ENCODE results near the gene PNMA8B.

DNA sequence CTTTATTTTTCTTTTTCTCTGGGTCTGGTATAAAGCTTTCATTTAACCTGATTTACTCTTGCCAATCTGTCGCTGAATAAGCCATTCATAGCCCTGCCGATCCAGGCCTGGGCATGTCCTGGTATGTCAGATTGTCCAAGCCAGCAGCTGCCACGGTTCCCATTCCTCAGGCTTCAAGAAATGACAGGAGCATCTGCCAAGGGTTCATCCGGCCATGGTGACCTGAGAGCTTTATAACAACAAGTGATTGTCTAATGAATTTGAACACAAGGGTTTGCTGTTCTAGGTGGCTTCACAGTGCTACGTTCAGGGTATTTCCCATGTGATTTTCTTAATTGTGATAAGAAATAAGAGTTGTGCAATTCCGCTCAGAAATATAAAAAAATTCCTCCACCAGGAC, 44.3 kb downstream of the PNMA8B start:
- TF ChIP-seq, protein P1, sequence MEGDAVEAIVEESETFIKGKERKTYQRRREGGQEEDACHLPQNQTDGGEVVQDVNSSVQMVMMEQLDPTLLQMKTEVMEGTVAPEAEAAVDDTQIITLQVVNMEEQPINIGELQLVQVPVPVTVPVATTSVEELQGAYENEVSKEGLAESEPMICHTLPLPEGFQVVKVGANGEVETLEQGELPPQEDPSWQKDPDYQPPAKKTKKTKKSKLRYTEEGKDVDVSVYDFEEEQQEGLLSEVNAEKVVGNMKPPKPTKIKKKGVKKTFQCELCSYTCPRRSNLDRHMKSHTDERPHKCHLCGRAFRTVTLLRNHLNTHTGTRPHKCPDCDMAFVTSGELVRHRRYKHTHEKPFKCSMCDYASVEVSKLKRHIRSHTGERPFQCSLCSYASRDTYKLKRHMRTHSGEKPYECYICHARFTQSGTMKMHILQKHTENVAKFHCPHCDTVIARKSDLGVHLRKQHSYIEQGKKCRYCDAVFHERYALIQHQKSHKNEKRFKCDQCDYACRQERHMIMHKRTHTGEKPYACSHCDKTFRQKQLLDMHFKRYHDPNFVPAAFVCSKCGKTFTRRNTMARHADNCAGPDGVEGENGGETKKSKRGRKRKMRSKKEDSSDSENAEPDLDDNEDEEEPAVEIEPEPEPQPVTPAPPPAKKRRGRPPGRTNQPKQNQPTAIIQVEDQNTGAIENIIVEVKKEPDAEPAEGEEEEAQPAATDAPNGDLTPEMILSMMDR (IDR thresholded peaks at IDR 0.05): no peak
- peak in 1 of 3 donors; percentile 29 for TF ChIP-seq POLR2AphosphoS5 (IDR thresholded peaks at IDR 0.05)

All from breast epithelium (tissue), 3 donors.